NT2/D1 (cell line): ENCODE results near the gene JOSD2.

Source experiments
- SUZ12 ChIP-seq: IDR thresholded peaks from 2 replicates; pipeline ENCODE4 v1.6.1; 2011; ENCODE audit not compliant: insufficient read length, insufficient read depth; ENCODE audit errors: extremely low read depth
- YY1 ChIP-seq: IDR thresholded peaks from 2 replicates; pipeline ENCODE4 v1.6.1; 2011; ENCODE audit not compliant: insufficient read length, insufficient read depth
- ZNF274 ChIP-seq: IDR thresholded peaks from 2 replicates; pipeline ENCODE4 v1.6.1; 2011; ENCODE audit warnings: mild to moderate bottlenecking, low read depth, low read length

DNA sequence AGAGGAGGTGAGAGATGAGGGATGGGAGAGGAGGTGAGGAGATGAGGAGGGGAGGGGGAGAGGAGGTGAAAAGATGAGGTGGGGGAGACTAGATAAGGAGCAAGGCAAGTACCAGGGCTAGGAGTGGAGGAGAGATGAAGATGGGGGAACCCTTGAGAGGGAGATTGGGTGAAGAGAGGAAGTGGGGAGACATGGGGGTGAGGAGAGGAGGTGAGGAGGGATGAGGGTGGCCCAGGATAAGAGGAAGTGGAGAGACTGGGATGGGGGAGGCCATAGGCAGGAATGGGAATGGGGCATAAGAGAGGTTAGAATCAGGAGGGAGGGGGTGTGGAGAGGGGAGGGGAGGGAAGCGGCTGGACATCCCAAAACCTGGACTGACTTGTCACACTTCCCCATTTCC lies 51.4 kb downstream of the JOSD2 start:
- TF ChIP-seq ZNF274, result no peak
- TF ChIP-seq SUZ12, result no peak
- no peak for TF ChIP-seq YY1
